ENCODE measurements around the gene TECTB.

GRCh38 chr10:112302335-112302734 lies 19.1 kb downstream of the TECTB start:
- TF ChIP-seq POLR2A (IDR thresholded peaks at IDR 0.05): no peak
- TF ChIP-seq CTCF (IDR thresholded peaks at IDR 0.05 in 4 of 5, conservative IDR thresholded peaks at IDR 0.05 in 1 of 5): no peak
